ENCODE data around the gene OPCML.

OPCML gene

GRCh38 chr11:132422722-132423121 is 1109.6 kb downstream of the OPCML start:
- Histone ChIP-seq H2AFZ (ENCODE audit: low read length) (no peak overlapping the region), H3K9ac (ENCODE audit: low read length) (no peak overlapping the region), H3F3A (ENCODE audit: insufficient read depth, low read length) (no peaks in the 10 kb centered on the region), H3K4me1 (ENCODE audit: insufficient read depth, low read length, severe bottlenecking) (no peaks in the 10 kb centered on the region), H3K4me3 (ENCODE audit: low read depth, low read length, poor library complexity, severe bottlenecking) (no peak overlapping the region), H4K20me1 (ENCODE audit: insufficient read depth, low read length) (no peaks in the 10 kb centered on the region), H3K27me3 (ENCODE audit: insufficient read depth, low read length) (no peaks in the 10 kb centered on the region), H3K36me3 (ENCODE audit: insufficient read depth, low read length) (no peaks in the 10 kb centered on the region), H3K79me2 (ENCODE audit: insufficient read depth, low read length) (no peaks in the 10 kb centered on the region), H3K9me3 (ENCODE audit: low read length) (no peaks in the 10 kb centered on the region), H3K27ac (ENCODE audit: low read depth, low read length, poor library complexity, severe bottlenecking) (no peak overlapping the region), H3K4me2 (ENCODE audit: low read length) (no peak overlapping the region), H3K9me2 (ENCODE audit: low read depth, low read length) (no peaks in the 10 kb centered on the region)
- TF ChIP-seq EZH2 (IDR thresholded peaks at IDR 0.05; ENCODE audit: borderline replicate concordance, low read length) (no peak), CTCF (IDR thresholded peaks at IDR 0.05; ENCODE audit: low read length) (no peak)

GRCh38 chr11:132421555-132421954 is 1110.7 kb downstream of the OPCML start:
- H3K27me3 ChIP-seq (ENCODE audit: insufficient read depth, low read length), result no peaks in the 10 kb centered on the region

GRCh38 chr11:132414451-132414850 is 1117.8 kb downstream of the OPCML start:
- Histone ChIP-seq H3K9me3 (ENCODE audit: low read length) (no peaks in the 10 kb centered on the region), H3K79me2 (ENCODE audit: insufficient read depth, low read length) (no peaks in the 10 kb centered on the region), H3K4me1 (ENCODE audit: insufficient read depth, low read length, severe bottlenecking) (no peaks in the 10 kb centered on the region), H3K4me2 (ENCODE audit: low read length) (no peak overlapping the region), H3K4me3 (ENCODE audit: low read depth, low read length, poor library complexity, severe bottlenecking) (no peak overlapping the region), H3K36me3 (ENCODE audit: insufficient read depth, low read length) (no peaks in the 10 kb centered on the region), H3K27me3 (ENCODE audit: insufficient read depth, low read length) (no peaks in the 10 kb centered on the region), H4K20me1 (ENCODE audit: insufficient read depth, low read length) (no peaks in the 10 kb centered on the region), H3K9ac (ENCODE audit: low read length) (no peak overlapping the region), H3K27ac (ENCODE audit: low read depth, low read length, poor library complexity, severe bottlenecking) (no peak overlapping the region), H3F3A (ENCODE audit: insufficient read depth, low read length) (no peaks in the 10 kb centered on the region), H3K9me2 (ENCODE audit: low read depth, low read length) (no peaks in the 10 kb centered on the region), H2AFZ (ENCODE audit: low read length) (no peak overlapping the region)
- TF ChIP-seq EZH2 (IDR thresholded peaks at IDR 0.05; ENCODE audit: borderline replicate concordance, low read length) (no peak), CTCF (IDR thresholded peaks at IDR 0.05; ENCODE audit: low read length) (no peak)

More at GRCh38 chr11:132421555-132421954, 1110.7 kb downstream of the OPCML start:
- no peaks in the 10 kb centered on the region for H3F3A ChIP-seq (ENCODE audit: insufficient read depth, low read length)
- H3K9me3 ChIP-seq (ENCODE audit: low read length), result no peaks in the 10 kb centered on the region
- H3K4me3 ChIP-seq (ENCODE audit: low read depth, low read length, poor library complexity, severe bottlenecking), result no peak overlapping the region
- no peak for TF ChIP-seq EZH2 (IDR thresholded peaks at IDR 0.05; ENCODE audit: borderline replicate concordance, low read length)
- TF ChIP-seq CTCF (IDR thresholded peaks at IDR 0.05; ENCODE audit: low read length), result no peak
- H3K36me3 ChIP-seq (ENCODE audit: insufficient read depth, low read length), result no peaks in the 10 kb centered on the region
- H3K4me2 ChIP-seq (ENCODE audit: low read length), result no peak overlapping the region
- H3K79me2 ChIP-seq (ENCODE audit: insufficient read depth, low read length), result no peaks in the 10 kb centered on the region
- no peaks in the 10 kb centered on the region for H3K4me1 ChIP-seq (ENCODE audit: insufficient read depth, low read length, severe bottlenecking)
- H3K9ac ChIP-seq (ENCODE audit: low read length), result no peak overlapping the region
- H3K9me2 ChIP-seq (ENCODE audit: low read depth, low read length), result no peaks in the 10 kb centered on the region
- H3K27ac ChIP-seq (ENCODE audit: low read depth, low read length, poor library complexity, severe bottlenecking), result no peak overlapping the region
- H2AFZ ChIP-seq (ENCODE audit: low read length), result no peak overlapping the region
- no peaks in the 10 kb centered on the region for H4K20me1 ChIP-seq (ENCODE audit: insufficient read depth, low read length)

Measured in OCI-LY1 (cell line).